Subcutaneous abdominal adipose tissue (tissue), 5 donors: ENCODE measurements around the gene FIBP.
A peak's percentile ranks its signal among the peaks of the same experiment; 100 is the strongest.

Experiments used
- H3K27ac ChIP-seq: one replicate; pipeline ENCODE4 v1.7.0; 2013; ENCODE audit warnings: low read depth, mild to moderate bottlenecking, inconsistent platforms, low read length, moderate library complexity
- H3K27me3 ChIP-seq, 5 donors: one replicate each; pipeline ENCODE4 v1.7.0; 2013; ENCODE audit warnings: low read length in 5 of 5, inconsistent platforms in 1 of 5; ENCODE audit not compliant: control insufficient read depth in 5 of 5, insufficient read depth in 4 of 5
- H3K36me3 ChIP-seq, 5 donors: one replicate each; pipeline ENCODE4 v1.7.0; 2013; ENCODE audit warnings: low read length in 5 of 5; ENCODE audit not compliant: control insufficient read depth in 5 of 5, insufficient read depth in 5 of 5
- H3K4me1 ChIP-seq, 5 donors: one replicate each; pipeline ENCODE4 v1.7.0; 2013; ENCODE audit warnings: low read length in 5 of 5, mild to moderate bottlenecking in 3 of 5, moderate library complexity in 1 of 5; ENCODE audit not compliant: control insufficient read depth in 5 of 5, insufficient read depth in 5 of 5
- H3K4me3 ChIP-seq, 5 donors: one replicate each; pipeline ENCODE4 v1.7.0; 2013; ENCODE audit warnings: low read length in 5 of 5, low read depth in 1 of 5
- H3K9ac ChIP-seq, 5 donors: one replicate each; pipeline ENCODE4 v1.7.0; 2013; ENCODE audit warnings: low read length in 5 of 5, mild to moderate bottlenecking in 4 of 5, moderate library complexity in 3 of 5
- H3K9me3 ChIP-seq, 5 donors: one replicate each; pipeline ENCODE4 v1.7.0; 2013; ENCODE audit warnings: low read length in 5 of 5; ENCODE audit not compliant: control insufficient read depth in 5 of 5
- donor health status: healthy.
- donor health status: healthy.
- donor health status: healthy.
- donor health status: healthy.
- donor health status: healthy.

Gene FIBP

DNA sequence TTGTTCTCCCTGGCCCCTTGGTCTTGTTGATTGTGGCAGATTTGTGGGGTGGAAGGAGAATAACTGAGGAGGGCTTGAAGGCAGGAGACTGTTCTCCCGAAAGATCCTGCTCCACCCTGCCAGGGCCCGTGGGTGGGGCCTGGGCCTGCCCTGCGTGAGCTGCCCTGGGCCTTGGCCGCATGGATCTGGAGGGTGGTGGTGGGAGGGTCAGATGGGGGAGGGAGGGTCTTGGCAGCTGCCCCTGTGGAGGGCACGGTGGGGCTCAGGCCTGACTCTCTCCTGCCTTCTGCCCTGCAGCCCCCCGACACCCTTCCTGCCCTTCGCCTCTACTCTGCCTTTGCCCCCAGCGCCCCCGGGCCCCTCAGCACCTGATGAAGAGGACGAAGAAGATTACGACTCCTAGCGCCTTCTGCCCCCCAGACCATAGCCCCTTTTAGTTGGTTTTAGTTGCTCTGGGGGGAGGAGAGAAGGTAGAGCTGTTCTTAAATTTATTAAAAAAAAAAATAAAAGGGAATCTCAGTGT lies 32.8 kb upstream of the FIBP start:
- Histone ChIP-seq H3K4me1 (peaks cover 14 to 41% (median 38%) of the 10 kb centered on the region in 5 donors), H3K27me3 (no peaks in the 10 kb centered on the region), H3K4me3 (peak overlapping the region in 2 of 5 donors; percentile 71 to 79), H3K27ac (no peak overlapping the region), H3K9ac (peak overlapping the region in 2 of 5 donors; percentile 45 to 84), H3K36me3 (peaks cover 0 to 25% (median 19%) of the 10 kb centered on the region in 5 donors), H3K9me3 (no peaks in the 10 kb centered on the region)

DNA sequence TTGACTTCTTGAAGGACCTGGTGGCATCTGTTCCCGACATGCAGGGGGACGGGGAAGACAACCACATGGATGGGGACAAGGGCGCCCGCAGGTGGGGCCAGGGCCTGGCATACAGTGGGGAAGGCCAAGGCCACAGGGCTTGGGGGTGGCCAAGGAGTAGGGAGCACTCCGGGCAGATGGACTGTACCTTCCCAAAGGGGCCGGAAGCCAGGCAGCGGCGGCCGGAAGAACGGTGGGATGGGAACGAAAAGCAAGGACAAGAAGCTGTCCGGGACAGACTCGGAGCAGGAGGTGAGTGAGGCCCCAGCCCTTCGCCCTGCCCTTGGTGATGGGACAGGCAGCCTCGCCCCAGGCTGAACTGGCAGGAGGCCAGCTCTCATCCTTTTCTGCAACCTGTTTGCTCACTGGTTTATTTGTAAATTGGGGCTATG lies 32.1 kb upstream of the FIBP start:
- Histone ChIP-seq H3K27ac (no peak overlapping the region), H3K9ac (peak overlapping the region; percentile 48 to 84 (median 75)), H3K4me1 (peaks cover 20 to 48% (median 45%) of the 10 kb centered on the region in 5 donors), H3K36me3 (peaks cover 0 to 25% (median 19%) of the 10 kb centered on the region in 5 donors), H3K4me3 (peak overlapping the region in 4 of 5 donors; percentile 71 to 79 (median 76)), H3K9me3 (no peaks in the 10 kb centered on the region), H3K27me3 (no peaks in the 10 kb centered on the region)

DNA sequence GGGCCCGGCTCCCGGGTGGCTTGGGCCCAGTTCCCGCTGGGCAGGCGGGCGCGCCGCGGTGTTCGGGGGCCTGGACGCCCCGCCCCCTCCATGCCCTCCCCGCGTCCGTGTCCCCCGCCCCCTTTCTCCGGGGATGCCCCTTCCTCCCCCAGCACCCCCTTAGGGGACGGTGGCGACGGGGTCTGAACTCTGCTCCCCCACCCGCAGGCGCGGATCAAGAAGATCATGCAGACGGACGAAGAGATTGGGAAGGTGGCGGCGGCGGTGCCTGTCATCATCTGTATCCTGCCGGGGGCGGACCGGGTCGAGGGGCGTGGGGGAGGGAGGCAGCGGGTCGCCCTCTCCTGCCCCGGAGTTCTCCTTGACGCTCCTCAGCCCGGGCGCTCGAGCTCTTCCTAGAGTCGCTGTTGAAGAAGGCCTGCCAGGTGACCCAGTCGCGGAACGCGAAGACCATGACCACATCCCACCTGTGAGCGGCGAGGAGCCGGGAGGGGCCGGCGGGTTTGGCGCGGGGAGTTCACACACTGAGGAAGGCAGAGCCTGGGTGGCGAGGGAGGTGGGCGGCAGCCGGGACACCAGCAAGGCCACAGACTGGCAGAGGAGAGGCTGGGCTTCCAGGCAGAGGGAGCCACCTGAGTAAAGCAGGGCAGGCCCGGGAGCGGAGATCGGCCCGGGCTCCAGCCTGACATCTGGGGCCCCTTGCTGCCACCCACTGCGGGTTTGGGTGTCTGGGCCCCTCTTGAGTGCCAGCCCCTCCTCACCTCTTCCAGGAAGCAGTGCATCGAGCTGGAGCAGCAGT lies 31.5 kb upstream of the FIBP start:
- peak overlapping the region; percentile 22 to 79 (median 75) for H3K4me3 ChIP-seq
- H3K9ac ChIP-seq = peak overlapping the region; percentile 48 to 84 (median 75)
- peak overlapping the region; percentile 74 for H3K27ac ChIP-seq
- no peaks in the 10 kb centered on the region for H3K9me3 ChIP-seq
- H3K36me3 ChIP-seq = peaks cover 0 to 25% (median 19%) of the 10 kb centered on the region in 5 donors
- H3K4me1 ChIP-seq = peaks cover 25 to 54% (median 51%) of the 10 kb centered on the region in 5 donors
- H3K27me3 ChIP-seq = no peaks in the 10 kb centered on the region

DNA sequence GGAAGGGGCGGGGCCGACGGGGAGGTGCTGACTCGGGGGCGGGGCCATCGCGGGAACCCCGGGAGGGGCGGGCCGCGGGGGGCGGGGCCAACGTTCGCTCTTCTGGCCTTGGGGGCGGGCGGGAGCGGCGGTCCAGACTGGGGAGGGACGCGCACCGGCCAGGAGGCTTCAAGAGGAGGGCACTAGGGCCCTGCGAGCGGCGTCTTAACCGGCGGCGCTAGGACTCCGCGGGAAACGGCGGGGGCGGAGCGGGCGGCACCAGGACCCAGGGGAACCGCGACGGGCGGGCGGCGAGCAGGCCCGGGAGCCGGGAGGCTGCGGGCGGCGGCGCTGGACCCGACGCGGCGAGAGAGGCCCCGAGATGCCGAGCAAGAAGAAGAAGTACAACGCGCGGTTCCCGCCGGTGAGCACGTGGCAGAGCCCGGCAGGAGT lies 30.9 kb upstream of the FIBP start, which contains the start of gene DRAP1:
Gene DRAP1 (plus strand): TSS at position 286 of the 432 bp plus-strand sequence. CDS start 76 bp downstream, at position 362.
- Histone ChIP-seq H3K9me3 (no peaks in the 10 kb centered on the region), H3K36me3 (peaks cover 0 to 25% (median 19%) of the 10 kb centered on the region in 5 donors), H3K9ac (peak within 1 kb of the TSS; percentile 73 to 100 (median 95)), H3K27me3 (no peaks in the 10 kb centered on the region), H3K4me1 (peaks cover 26 to 56% (median 54%) of the 10 kb centered on the region in 5 donors), H3K4me3 (peak within 1 kb of the TSS; percentile 83 to 96 (median 94)), H3K27ac (peak within 1 kb of the TSS; percentile 86)

DNA sequence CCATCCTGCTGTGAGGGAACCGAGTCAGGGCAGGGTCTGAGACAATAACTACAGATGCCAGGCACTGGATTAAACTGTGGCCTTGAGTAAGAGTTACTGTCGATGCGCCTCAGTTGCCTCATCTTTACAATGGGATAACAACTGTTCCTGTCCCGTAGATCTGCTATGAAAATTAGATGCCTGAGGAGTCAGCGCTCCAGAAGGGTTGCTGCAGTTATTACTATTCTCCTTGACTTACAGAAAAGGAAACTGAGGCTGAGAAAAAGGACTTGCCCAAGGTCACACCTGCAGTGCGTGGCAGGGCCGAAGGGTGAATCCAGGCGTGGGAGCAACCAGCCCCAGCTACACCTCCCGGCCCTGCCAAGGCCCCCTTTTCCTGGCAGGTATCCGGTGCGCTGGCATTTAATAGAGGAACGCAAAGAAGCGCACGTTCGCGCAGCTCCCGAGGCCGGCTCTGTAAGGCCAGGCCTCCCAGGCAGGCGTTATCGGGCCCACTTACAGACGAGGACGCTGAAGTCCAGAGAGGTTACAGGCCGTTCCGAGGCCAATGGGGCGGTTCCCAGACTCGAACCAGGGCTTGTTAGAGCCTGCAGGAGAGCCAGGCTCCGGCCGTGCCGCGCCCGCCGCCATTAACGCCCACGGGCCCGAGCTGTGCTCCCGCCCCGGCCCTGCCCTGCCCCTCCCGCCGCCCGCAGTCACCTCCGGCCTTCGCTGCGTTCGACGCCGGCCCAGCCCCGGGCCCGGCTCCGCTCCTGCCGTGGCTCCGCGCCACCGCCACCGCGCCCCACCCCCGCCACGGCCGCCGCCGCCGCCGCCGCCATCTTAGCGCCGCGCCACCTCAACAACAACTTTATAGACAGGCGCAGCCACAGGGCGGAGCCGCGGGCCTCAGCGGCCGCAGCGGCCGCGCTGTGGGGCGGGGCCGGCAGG lies 30.2 kb upstream of the FIBP start, which contains the start of gene C11orf68:
Gene C11orf68 (minus strand): TSS at position 852 of the 930 bp plus-strand sequence. CDS start 31 bp downstream, at position 821.
- Histone ChIP-seq H3K27ac (peak within 1 kb of the TSS; percentile 86), H3K36me3 (peaks cover 0 to 24% (median 19%) of the 10 kb centered on the region in 5 donors), H3K9me3 (no peaks in the 10 kb centered on the region), H3K27me3 (no peaks in the 10 kb centered on the region), H3K4me1 (peaks cover 26 to 56% (median 54%) of the 10 kb centered on the region in 5 donors), H3K4me3 (peak within 1 kb of the TSS; percentile 83 to 96 (median 94)), H3K9ac (peak within 1 kb of the TSS; percentile 73 to 100 (median 95))

DNA sequence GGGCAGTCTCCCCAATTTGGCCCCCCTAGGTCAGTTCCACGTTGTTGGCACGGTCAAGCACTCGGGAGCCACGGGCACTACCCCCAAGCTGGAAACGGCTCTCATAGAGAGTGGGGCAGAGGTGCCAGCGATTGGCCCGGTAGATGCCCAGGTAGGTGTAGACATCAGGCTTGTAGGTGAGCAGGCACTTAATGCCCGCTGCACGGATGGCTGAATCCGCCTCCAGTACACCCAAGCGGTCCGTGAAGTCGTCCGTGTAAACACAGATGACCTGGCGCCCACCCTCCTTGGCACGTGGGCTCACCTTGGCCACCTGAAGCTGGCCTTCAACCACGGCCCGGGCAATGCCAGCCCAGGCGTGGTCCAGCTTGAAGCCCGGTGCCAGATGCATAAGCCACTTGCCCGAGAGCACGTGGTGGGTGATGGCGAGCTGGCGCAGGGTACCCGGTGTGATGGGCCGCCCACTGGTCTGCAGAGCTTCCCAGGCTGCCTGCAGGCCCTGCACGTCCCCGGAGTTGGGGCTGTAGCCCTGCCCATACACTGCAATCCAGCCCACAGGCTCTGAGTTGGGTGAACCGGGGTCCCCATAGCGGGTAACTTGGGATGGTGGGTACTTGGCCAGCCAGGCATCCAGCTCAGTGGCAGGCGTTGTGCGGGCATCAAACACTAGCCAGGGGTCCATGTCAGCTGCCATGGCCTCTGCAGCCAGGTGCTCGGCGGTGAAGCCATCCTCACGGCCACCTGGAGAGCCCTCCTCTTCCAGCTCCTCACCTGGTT lies 29.4 kb upstream of the FIBP start:
- Histone ChIP-seq H3K4me3 (peak overlapping the region; percentile 83 to 96 (median 94)), H3K4me1 (peaks cover 32 to 60% (median 59%) of the 10 kb centered on the region in 5 donors), H3K9ac (peak overlapping the region; percentile 73 to 100 (median 95)), H3K27me3 (no peaks in the 10 kb centered on the region), H3K36me3 (peaks cover 0 to 17% (median 12%) of the 10 kb centered on the region in 5 donors), H3K9me3 (no peaks in the 10 kb centered on the region), H3K27ac (peak overlapping the region; percentile 86)

DNA sequence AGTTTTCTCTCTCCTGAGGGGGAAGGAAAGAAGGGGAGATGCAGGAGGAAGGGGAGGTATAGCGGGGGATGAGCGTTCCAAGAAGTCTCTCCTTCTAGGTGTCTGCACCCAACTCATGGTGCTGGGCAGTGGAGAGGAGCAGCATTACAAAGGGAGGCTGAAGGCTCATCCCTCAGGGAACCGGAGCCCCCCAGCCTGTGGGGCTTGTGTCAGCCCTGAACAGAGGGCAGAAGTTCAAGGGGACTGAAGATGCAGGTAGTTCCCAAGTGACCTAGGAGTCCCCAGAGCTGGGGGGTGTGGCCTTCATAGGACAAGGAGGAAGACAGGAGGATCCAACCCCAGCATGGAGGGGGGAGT lies 28.8 kb upstream of the FIBP start:
- Histone ChIP-seq H3K9ac (peak overlapping the region in 3 of 5 donors; percentile 38 to 100 (median 94)), H3K4me3 (peak overlapping the region in 3 of 5 donors; percentile 35 to 96 (median 95))

DNA sequence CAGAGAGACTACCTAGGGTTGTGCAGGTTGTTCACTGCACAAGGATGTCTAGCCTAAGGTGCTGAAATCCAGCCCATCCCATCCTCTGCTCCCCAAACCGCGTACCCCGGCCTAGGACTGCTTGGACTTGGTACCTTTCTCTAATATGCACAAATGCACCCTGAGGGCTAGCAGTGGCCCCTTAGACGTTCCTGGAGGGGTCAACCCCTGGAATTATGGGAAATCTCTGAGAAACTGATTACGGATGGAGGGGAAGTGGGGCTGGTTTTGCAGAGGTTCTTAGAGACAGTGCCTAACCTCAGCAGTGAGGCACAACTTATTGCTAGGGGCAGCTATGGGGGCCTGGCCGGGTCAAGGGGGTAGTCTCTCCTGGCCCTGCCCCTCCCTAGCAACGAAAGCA lies 28.1 kb upstream of the FIBP start:
- H3K9me3 ChIP-seq = no peaks in the 10 kb centered on the region
- peaks cover 0 to 7% (median 6%) of the 10 kb centered on the region in 5 donors for H3K36me3 ChIP-seq
- peak overlapping the region; percentile 86 for H3K27ac ChIP-seq
- H3K4me1 ChIP-seq = peaks cover 36 to 70% (median 67%) of the 10 kb centered on the region in 5 donors
- H3K27me3 ChIP-seq = peaks cover 0 to 5% (median 0%) of the 10 kb centered on the region in 5 donors
- peak overlapping the region in 3 of 5 donors; percentile 13 to 27 (median 22) for H3K4me3 ChIP-seq
- H3K9ac ChIP-seq = peak overlapping the region in 3 of 5 donors; percentile 22 to 100 (median 66)

More for the DNA sequence above, 28.8 kb upstream of the FIBP start:
- peaks cover 0 to under 1% (median 0%) of the 10 kb centered on the region in 5 donors for H3K27me3 ChIP-seq
- peaks cover 0 to 11% (median 7%) of the 10 kb centered on the region in 5 donors for H3K36me3 ChIP-seq
- H3K9me3 ChIP-seq = no peaks in the 10 kb centered on the region
- peak overlapping the region; percentile 86 for H3K27ac ChIP-seq
- peaks cover 34 to 63% (median 62%) of the 10 kb centered on the region in 5 donors for H3K4me1 ChIP-seq
